C4-2B (cell line): ENCODE results near the gene GAP43.

Source experiments
- CTCF ChIP-seq: fragments of 450-650 bp; conservative IDR thresholded peaks from 2 replicates; pipeline ENCODE4 v1.5.1; 2017; ENCODE audit warnings: mild to moderate bottlenecking
- ZFX ChIP-seq: fragments of 450-650 bp; IDR thresholded peaks from 2 replicates; pipeline ENCODE4 v1.6.1; 2017

GRCh38 chr3:115623044-115623868, at the start of gene GAP43:
- TF ChIP-seq CTCF (no peak), ZFX (no peak)
